Activated CD4-positive, alpha-beta T cell treated with anti-CD3 and anti-CD28 coated beads, Interleukin-2, amount 50 U/mL, for 4 hours (primary cell): ENCODE measurements around the gene SGTA.
"Not testable (repeated sequence)": the region's sequence is repeated elsewhere in the genome, so short reads cannot be mapped to it uniquely, and the experiment has no call there.

Experiments
- DNase-seq, 2 experiments: peaks; one replicate each; pipeline ENCODE4 v3.0.0-alpha.2; 2020

SGTA gene

DNA sequence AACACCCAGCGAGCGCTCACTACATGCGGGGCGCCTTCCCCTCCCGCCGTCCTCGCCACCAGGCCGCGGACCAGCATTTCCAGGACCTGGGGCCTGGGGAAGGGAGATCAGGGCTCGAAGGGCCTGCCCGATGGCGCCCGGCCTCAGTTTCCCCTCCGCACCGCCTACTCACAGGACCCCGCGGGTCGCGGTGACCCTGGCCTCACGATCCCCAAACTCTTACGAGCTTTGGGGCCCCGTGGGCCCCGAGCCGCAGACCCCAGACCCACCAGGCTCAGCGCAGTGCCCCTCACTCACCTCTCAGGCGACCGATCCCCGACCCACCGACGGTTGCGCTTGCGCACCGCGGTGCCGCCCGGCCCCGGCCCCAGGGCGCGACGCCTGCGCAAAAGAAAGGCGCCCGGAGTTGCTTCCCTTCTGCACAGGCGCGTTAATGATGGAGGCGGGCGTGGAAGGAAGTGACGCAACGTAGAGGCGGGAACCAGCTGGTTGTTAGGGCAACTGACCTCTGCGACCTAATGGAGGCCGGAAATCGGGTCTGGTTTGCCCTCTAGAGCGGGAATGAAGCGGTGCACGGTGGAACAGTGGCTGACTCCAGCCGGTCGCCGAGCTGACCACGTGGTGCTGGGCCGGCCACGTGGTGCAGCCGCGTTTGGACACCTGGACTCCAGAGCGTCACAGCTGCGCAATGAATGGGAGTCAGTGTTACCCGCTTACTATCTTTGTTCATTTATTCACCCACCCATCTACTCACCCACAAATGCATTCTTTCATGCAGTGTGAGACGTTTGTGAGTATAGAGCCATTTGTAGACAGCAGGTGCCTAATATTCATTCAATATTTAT lies at the start of gene SGTA:
TSS of gene SGTA (minus strand) at position 338 of the 845 bp plus-strand sequence. CDS start 14,205 bp downstream, outside the sequence.
- peak; percentile 95 to 96 for DNase-seq

DNA sequence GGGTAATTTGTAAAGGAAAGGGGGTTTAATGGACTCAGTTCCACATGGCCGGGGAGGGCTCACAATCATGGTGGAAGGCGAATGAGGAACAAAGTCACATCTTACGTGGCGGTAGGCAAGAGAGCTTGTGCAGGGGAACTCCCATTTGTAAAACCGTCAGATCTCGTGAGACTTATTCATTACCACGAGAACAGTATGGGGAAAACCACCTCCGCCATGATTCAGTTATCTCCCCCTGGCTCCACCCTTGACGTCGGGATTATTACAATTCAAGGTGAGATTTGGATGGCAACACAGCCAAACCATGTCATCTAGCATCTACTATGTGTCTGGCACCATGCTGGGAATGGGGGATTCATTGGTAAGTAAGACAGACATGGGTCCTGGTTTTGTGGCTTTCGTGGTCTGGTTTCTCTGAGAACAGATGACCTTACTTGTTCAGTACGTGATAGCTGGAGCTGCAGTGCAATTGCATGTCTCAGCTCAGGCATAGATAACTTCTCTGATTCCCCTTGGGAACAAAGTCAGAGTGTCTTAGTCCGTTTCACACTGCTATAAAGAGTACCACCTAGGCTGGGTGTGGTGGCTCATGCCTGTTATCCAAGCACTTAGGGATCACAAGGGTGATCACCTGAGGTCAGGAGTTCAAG lies 44.9 kb upstream of the SGTA start:
- DNase-seq: no peak

DNA sequence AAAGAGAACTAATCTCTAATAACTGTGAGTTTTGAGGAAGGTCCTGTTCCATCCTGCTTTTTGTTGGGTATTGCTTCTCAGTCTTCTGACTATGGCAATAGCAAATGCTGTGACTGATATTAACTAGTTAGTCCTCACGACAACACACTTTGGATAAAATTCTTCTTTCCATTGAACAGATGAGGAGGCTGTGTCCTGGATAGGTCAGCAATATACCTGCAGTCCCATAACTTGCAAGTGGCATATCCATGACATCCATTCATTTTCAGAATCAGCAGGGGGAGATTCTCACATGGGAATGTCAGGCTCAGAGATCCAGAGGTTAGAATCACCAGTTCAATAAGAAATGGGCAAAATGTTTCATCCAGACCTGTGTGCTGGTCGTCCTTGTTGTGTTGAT lies 43.9 kb upstream of the SGTA start:
- no peak for DNase-seq

DNA sequence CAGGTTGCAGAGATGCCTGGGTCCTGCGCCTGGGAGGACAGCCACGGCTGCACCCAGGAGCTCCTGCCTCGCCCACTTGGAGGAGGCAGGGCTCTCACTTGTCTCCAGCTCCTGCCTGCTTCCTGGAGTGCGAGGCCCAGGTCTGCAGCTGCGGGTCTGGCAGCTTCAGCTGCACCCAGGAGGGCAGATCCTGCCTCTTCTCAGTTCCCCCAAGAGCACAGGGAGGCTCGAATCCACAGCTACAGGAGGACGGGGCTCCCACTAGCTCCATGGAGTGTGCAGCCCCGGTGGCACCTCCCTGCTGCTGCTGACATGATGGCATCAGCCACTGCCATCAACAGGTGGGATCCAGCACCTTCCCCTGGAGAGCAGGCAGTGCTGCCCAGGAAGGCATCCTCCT lies 41.1 kb upstream of the SGTA start:
- DNase-seq: no peak

DNA sequence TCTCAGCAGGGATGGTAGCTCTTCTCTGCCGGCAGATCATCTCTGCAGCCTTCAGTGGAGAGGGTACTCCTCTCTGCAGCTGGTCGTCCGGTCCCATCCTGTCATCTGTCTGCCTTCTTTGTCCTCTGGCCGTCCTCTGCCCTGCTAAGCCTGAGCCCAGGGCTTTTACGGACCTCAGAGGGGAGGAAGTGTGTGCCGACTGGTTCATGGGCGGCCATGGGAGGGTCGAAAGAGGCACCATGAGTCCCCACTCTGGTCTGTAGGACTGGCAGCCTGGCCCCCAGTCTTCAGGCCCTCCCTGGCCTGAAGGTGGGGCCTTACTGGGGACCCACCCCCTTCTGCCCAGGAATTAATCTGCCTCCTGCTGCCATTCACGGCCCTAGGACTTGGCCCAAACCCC lies 40.6 kb upstream of the SGTA start:
- DNase-seq: no peak

DNA sequence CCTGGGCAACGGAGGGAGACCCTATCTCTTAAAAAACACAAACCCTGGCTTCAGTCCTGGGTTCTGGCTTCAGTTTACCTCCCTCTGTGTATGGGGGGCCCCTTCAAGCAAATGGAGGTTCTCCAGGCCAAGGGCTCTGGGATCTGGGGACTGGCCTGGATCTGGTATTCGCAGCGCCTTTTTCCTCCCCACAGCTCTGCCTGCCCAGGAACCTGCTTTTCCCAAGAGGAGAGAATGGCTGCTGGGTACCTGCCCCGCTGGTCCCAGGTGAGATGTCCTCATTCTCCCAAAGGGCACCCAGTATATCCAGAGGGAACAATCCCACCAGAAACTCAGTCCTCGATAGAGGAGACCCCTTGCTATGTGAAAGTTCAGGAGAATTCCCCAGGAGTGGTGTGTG lies 39.8 kb upstream of the SGTA start:
- no peak for DNase-seq

DNA sequence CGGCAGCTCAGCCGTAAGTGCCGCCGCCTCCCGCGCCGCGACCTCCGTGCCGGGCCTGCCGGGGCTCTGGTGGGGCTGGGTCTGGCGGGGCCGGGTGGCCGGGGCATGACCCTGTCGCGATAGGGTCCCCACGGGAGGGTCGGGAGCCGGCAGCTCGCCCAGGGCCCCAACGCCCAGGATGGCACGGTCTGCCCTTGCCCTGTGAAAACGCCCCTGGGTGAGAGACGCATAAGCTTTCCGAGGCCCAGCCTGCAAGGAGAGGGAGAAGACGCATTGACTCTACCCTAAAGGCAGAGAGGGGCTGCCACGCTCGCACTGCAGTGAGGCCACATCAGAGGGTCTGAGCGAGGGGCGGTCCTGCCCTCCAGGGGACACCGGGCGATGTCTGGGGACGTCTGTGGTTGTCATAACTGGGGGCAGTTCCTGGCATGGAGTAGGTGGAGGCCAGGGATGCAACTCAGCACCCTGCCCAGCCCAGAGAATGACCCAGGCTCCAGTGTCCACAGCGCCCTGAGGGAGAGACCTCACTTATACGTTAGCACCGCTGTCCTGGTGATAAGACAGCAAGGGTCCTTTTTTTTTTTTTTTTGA lies 37.1 kb upstream of the SGTA start:
- no peak for DNase-seq

DNA sequence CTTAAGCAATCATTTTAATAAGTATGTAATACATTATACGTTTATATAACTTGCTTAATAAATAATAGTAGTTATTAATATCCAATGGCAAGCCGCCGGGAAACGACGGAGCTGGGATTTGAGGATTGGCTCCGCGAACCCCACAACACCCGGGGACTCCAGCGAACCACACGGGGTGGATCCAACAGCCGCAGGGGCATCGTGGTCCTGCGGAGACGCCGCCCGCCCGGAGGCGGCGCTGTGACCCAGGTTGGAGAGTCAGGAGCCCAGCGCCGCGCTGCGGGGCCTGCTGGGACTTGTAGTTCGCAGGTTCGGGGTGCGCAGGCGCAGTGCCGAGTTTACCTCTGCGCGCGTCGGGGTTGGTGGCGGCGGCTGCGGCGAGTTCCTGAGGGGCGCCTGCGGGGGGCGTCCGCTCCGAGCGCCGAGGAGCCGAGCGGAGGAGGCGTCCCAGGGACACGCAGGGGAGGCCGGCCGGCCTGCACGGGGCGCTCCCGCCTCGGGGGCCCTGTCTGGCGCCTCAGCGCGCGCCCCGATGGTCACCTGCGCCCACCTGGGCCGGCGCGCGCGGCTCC lies 36.6 kb upstream of the SGTA start, which contains the start of gene ZNF554:
TSS of gene ZNF554 (plus strand) at position 329 of the 572 bp plus-strand sequence. CDS start at position 533, 204 bp downstream.
- peak; percentile 97 for DNase-seq

- DNase-seq: not testable (repeated sequence)
Observed at GRCh38 chr19:2817237-2817829, 34.3 kb upstream of the SGTA start.

- DNase-seq: no peak
Observed at GRCh38 chr19:2816641-2817040, 33.6 kb upstream of the SGTA start.

GRCh38 chr19:2815923-2816322 lies 32.9 kb upstream of the SGTA start:
- DNase-seq: no peak

DNA sequence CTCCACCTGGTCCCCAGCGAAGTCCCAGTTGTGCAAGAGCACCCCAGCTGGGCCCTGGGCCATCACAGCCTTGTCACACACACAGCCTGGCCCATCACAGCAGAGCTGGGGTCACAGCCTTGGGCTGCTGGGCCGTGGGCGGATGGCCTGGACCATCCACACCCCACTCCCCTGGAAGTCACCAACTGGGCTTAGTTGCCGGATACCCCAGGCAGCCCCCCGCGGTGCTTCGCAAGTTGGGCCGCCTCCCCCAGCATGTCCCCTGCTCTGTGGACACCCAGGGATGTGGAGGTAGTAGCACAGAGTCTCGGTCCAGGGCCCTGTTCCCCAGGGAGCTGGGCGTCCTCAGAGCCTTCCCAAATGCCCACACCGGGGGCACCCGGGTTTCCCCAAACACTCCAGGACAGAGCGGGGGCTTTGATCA lies 32.1 kb upstream of the SGTA start:
- DNase-seq: no peak

- no peak for DNase-seq
Observed at GRCh38 chr19:2814426-2814825, 31.4 kb upstream of the SGTA start.

DNA sequence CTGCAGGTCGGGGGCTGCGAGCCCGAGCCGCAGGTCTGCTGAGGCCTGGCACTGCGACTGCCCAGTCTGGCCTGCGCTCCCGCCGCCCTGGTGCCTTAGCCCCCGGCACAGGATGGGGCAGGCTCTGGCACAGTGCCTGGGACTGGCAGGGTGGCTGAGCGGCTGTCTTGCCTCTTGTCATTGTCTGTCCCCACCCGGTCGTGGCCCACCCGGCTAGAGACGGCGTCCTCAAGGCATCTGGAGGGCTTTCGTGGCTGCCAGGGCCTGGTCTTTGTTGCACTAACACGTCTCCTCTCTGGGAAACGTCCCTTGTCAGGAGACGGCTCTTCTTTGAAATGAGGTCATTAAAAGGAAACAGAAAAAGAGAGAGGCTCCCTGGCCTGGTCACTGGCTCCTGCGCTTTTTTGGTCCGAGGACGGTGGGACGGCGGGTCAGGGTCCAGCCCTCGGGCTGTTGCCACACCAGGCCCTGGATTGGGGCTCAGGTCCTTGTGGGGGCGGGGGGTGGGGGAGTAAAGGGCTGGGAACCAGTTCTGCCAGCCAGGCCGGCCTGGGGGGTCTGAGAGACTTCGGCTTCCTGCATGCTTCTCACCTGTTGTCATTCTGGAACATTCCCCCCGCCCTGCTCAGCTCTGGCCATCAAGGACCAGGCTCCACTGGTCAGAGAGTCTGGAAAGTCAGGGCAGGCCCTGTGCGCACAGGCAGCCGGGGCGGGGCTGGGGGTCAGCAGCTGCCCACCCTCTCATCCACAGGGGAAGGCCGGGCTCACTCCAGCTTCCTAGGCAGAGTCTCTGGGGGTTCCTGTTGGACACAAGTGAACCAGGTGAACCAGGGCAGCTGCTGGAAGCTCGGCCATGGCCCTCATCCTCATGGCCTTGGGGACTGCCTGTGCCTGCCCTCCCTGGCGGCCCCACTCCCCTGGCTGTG lies 30.4 kb upstream of the SGTA start:
- DNase-seq: no peak

- DNase-seq: no peak
Observed at GRCh38 chr19:2812414-2813234, 29.6 kb upstream of the SGTA start.

DNA sequence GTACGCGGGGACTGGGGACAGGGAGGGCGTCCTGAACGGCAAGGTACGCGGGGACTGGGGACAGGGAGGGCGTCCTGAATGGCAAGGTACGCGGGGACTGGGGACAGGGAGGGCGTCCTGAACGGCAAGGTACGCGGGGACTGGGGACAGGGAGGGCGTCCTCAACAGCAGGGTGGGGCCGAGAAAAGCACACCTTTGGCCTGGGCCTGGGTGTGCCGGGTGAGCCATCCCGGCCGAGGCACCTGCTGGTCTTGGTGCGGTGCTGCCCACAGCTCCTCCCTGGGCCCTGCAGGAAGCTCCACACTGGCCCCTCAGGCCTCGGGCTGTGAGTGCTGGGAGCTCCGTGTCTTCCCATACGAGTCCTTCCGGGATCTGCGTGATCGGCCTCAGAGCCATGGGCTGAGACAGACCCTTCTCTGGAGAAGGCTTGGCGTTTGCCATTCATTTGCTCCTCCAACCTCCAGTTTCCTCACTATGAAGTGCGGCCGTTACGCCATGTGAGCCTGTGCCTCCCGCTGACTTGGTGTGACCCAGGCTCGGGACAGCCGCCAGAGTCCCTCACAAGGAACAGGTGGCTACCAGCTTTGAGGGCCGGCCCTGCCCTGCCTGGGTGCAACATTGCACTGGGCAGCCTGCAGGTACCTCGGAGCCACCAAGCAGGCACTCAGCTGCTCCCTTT lies 28.8 kb upstream of the SGTA start:
- DNase-seq: no peak

- no peak for DNase-seq
Observed at GRCh38 chr19:2811221-2811722, 28.2 kb upstream of the SGTA start.

GRCh38 chr19:2810141-2811091 lies 27.3 kb upstream of the SGTA start:
- no peak for DNase-seq
